Smooth muscle cell (in vitro differentiated cells): ENCODE results near the gene ENG. TPM values are rescaled to one million over a fixed set of nuclear protein-coding genes. Genes with fewer than 3 reads are reported as not detected.

ENCODE experiments used
- DNase-seq: peaks from one replicate; lab custom pipeline; 2025; ENCODE audit not compliant: unreplicated experiment; lab: John Stamatoyannopoulos, UW
- H2AFZ ChIP-seq: fragments of 200-600 bp; sonication (generic); 2 replicates; pipeline ENCODE4 v1.6.0; 2016; ENCODE audit warnings: antibody characterized with exemption, low read depth, mild to moderate bottlenecking
- H3F3A ChIP-seq: fragments of 200-600 bp; sonication (generic); 2 replicates; pipeline ENCODE4 v1.6.0; 2017; ENCODE audit warnings: antibody characterized with exemption, low read depth
- H3K27ac ChIP-seq: fragments of 200-600 bp; sonication (generic); 2 replicates; pipeline ENCODE4 v1.5.1; 2016; ENCODE audit warnings: low read depth, mild to moderate bottlenecking
- H3K27me3 ChIP-seq: fragments of 200-600 bp; sonication (generic); 2 replicates; pipeline ENCODE4 v1.6.1; 2016; ENCODE audit warnings: low read depth, mild to moderate bottlenecking
- H3K36me3 ChIP-seq: fragments of 200-600 bp; sonication (generic); 2 replicates; pipeline ENCODE4 v1.5.1; 2016; ENCODE audit warnings: low read depth
- H3K4me1 ChIP-seq: fragments of 200-600 bp; sonication (generic); 2 replicates; pipeline ENCODE4 v1.5.1; 2016; ENCODE audit warnings: low read depth
- H3K4me2 ChIP-seq: fragments of 200-600 bp; sonication (generic); 2 replicates; pipeline ENCODE4 v1.6.0; 2016; ENCODE audit warnings: mild to moderate bottlenecking
- H3K4me3 ChIP-seq: fragments of 200-600 bp; sonication (generic); 2 replicates; pipeline ENCODE4 v1.5.1; 2016; ENCODE audit warnings: mild to moderate bottlenecking
- H3K79me2 ChIP-seq: fragments of 200-600 bp; sonication (generic); 2 replicates; pipeline ENCODE4 v1.6.0; 2016; ENCODE audit warnings: low read depth, mild to moderate bottlenecking
- H3K9ac ChIP-seq: fragments of 200-600 bp; sonication (generic); 2 replicates; pipeline ENCODE4 v1.6.0; 2016; ENCODE audit warnings: low read depth
- H3K9me3 ChIP-seq: fragments of 200-600 bp; sonication (generic); replicated peaks from 2 replicates; pipeline ENCODE4 v1.5.1; 2016; ENCODE audit warnings: low read depth
- H4K20me1 ChIP-seq: fragments of 200-600 bp; sonication (generic); 2 replicates; pipeline ENCODE4 v1.6.0; 2016; ENCODE audit warnings: low read depth
- CTCF ChIP-seq: fragments of 200-600 bp; sonication (generic); IDR thresholded peaks from 2 replicates; pipeline ENCODE4 v1.5.1; 2017; ENCODE audit warnings: borderline replicate concordance, mild to moderate bottlenecking, antibody characterized with exemption; ENCODE audit not compliant: insufficient read depth, poor library complexity, severe bottlenecking
- WGBS: methylation state at CpG from one replicate; pipeline ENCODE4 v1.1.7; 2016; ENCODE audit warnings: low lambda C conversion rate; 5-methylcytosine and 5-hydroxymethylcytosine counted together
- polyA plus RNA-seq: library from polyadenylated mRNA; unstranded; fragments of >200 nt; fragmentation: Nextera tagmentation; extraction: Ambion mirVana; gene quantifications from 2 replicates; pipeline ENCODE4 v1.2.1, GENCODE V29; 2016
- total RNA-seq: library from RNA; depleted of rRNA; stranded (reverse); fragments of >200 nt; gene quantifications from 2 replicates; pipeline ENCODE4 v1.2.3, GENCODE V29; 2014

ENG gene
- total and polyA plus RNA-seq, 2 experiments from 2014 or later = 12.6 to 54.1 TPM

GRCh38 chr9:127796225-127796813 lies 58.1 kb downstream of the ENG start:
- H3K9ac ChIP-seq = no peak overlapping the region
- H4K20me1 ChIP-seq = peaks cover 35% of the 10 kb centered on the region
- no peaks in the 10 kb centered on the region for H3K79me2 ChIP-seq
- H2AFZ ChIP-seq = no peak overlapping the region
- WGBS = 84% methylated on average over 8 of the region's 8 CpGs
- DNase-seq = no peak
- H3F3A ChIP-seq = no peaks in the 10 kb centered on the region
- no peaks in the 10 kb centered on the region for H3K9me3 ChIP-seq
- H3K4me3 ChIP-seq = no peak overlapping the region
- no peaks in the 10 kb centered on the region for H3K4me1 ChIP-seq
- H3K4me2 ChIP-seq = no peak overlapping the region
- H3K36me3 ChIP-seq = no peaks in the 10 kb centered on the region
- no peaks in the 10 kb centered on the region for H3K27me3 ChIP-seq
- no peak for TF ChIP-seq CTCF
- no peak overlapping the region for H3K27ac ChIP-seq

DNA sequence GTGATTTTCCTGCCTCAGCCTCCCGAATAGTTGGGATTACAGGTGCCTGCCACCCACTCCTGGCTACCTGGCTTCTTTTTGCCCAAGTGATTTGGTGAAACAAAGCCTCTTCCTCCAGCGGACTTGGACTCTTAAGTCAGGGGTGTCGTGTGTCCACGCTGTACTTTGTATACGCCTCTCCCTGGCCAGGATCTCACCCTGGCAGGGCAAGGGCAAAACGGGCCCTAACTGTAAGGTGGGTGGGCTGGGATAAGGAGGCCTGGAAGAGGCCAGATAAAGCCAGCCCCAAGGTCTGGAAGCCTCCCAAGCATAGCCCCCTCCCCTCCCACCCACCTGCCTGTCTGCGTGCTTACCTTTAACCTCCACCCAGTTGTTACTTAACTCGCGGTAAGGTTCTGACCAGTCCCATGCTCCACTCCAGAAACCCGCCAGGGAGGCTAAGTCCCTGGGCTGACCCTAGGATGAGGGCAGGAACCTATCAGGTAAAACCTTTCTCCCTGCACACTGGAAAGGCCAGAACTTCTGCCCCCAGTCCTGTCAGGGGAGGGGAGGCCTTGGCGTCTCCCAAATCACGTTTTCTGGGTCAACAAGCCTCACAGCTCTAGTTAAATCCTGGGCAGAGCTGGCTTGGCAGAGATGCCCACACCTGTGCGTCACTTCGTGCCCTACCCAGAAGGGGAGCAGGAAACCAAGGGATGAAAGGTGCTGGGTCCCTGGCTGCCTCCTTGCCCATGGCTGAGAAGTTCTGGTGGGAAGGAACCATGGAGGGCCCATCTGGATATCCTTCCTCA lies 60.3 kb downstream of the ENG start:
- Histone ChIP-seq H3K4me2 (no peak overlapping the region), H3K27ac (no peak overlapping the region), H3K9ac (no peak overlapping the region), H3K4me3 (no peak overlapping the region), H3K4me1 (no peaks in the 10 kb centered on the region), H3K79me2 (peaks cover 12% of the 10 kb centered on the region), H3K36me3 (peaks cover 6% of the 10 kb centered on the region), H3K9me3 (no peaks in the 10 kb centered on the region), H3F3A (no peaks in the 10 kb centered on the region), H2AFZ (no peak overlapping the region), H4K20me1 (peaks cover 56% of the 10 kb centered on the region), H3K27me3 (no peaks in the 10 kb centered on the region)
- no peak for DNase-seq
- TF ChIP-seq CTCF = no peak
- 89% methylated on average over 12 of the region's 14 CpGs for WGBS

GRCh38 chr9:127793093-127793708 lies 61.3 kb downstream of the ENG start:
- Histone ChIP-seq H3K27ac (no peak overlapping the region), H3K27me3 (no peaks in the 10 kb centered on the region), H3K9me3 (no peaks in the 10 kb centered on the region), H3K4me2 (no peak overlapping the region), H2AFZ (no peak overlapping the region), H3K36me3 (peaks cover 6% of the 10 kb centered on the region), H3K9ac (no peak overlapping the region), H3K4me1 (no peaks in the 10 kb centered on the region), H4K20me1 (peaks cover 66% of the 10 kb centered on the region), H3K4me3 (no peak overlapping the region), H3F3A (no peaks in the 10 kb centered on the region), H3K79me2 (peaks cover 22% of the 10 kb centered on the region)
- no peak for DNase-seq
- WGBS = 73% methylated on average over 7 of the region's 8 CpGs
- TF ChIP-seq CTCF = no peak
